Testis (tissue), 2 donors: ENCODE results near the gene PCGF1.

Source experiments
- POLR2A ChIP-seq: fragments of 450-650 bp; IDR thresholded peaks from one replicate; pipeline ENCODE4 v1.6.1; 2017; ENCODE audit warnings: antibody characterized with exemption, mild to moderate bottlenecking, moderate library complexity
- TF ChIP-seq, protein P1 (sequence below), 3 experiments: fragments of 450-650 bp in 2 of 3; fragments of 200-600 bp in 1 of 3; sonication (generic) in 1 of 3; IDR thresholded peaks; one replicate each; pipeline ENCODE4 v1.5.1; 2016 to 2019; ENCODE audit warnings: antibody characterized with exemption in 3 of 3, mild to moderate bottlenecking in 2 of 3, moderate library complexity in 1 of 3

DNA sequence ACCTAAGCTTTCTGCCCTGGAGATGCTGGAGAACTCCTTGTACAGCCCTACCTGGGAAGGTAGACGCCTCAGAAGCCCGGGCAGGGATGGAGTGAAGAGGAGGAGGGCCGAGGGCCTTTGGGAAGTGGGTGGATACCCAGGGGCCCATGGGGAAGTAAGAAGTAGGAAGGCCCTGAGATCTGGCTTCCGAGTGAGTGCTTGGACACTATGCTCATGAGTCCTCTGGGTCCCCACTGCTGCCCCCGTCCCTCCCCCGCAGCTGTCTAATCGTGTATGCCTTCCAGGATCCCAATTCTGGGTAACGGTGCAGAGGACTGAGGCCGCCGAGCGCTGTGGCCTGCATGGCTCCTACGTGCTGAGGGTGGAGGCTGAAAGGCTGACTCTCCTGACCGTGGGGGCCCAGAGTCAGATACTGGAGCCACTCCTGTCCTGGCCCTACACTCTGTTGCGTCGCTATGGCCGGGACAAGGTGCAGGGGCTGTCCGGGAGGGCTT lies 48.2 kb upstream of the PCGF1 start:
- TF ChIP-seq, protein P1, sequence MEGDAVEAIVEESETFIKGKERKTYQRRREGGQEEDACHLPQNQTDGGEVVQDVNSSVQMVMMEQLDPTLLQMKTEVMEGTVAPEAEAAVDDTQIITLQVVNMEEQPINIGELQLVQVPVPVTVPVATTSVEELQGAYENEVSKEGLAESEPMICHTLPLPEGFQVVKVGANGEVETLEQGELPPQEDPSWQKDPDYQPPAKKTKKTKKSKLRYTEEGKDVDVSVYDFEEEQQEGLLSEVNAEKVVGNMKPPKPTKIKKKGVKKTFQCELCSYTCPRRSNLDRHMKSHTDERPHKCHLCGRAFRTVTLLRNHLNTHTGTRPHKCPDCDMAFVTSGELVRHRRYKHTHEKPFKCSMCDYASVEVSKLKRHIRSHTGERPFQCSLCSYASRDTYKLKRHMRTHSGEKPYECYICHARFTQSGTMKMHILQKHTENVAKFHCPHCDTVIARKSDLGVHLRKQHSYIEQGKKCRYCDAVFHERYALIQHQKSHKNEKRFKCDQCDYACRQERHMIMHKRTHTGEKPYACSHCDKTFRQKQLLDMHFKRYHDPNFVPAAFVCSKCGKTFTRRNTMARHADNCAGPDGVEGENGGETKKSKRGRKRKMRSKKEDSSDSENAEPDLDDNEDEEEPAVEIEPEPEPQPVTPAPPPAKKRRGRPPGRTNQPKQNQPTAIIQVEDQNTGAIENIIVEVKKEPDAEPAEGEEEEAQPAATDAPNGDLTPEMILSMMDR (IDR thresholded peaks at IDR 0.05), result no peak
- TF ChIP-seq POLR2A, result no peak
